Stimulated activated CD8-positive, alpha-beta memory T cell treated with anti-CD3 and anti-CD28 coated beads, Interleukin-7, amount 100 ng/mL, for 1 hour (primary cell): ENCODE results near the gene ADAM12.

Experiments
- DNase-seq, 2 donors: peaks; one replicate each; pipeline ENCODE4 v3.0.0-alpha.2; 2020; ENCODE audit warnings: low read depth in 2 of 2

Gene ADAM12

DNA sequence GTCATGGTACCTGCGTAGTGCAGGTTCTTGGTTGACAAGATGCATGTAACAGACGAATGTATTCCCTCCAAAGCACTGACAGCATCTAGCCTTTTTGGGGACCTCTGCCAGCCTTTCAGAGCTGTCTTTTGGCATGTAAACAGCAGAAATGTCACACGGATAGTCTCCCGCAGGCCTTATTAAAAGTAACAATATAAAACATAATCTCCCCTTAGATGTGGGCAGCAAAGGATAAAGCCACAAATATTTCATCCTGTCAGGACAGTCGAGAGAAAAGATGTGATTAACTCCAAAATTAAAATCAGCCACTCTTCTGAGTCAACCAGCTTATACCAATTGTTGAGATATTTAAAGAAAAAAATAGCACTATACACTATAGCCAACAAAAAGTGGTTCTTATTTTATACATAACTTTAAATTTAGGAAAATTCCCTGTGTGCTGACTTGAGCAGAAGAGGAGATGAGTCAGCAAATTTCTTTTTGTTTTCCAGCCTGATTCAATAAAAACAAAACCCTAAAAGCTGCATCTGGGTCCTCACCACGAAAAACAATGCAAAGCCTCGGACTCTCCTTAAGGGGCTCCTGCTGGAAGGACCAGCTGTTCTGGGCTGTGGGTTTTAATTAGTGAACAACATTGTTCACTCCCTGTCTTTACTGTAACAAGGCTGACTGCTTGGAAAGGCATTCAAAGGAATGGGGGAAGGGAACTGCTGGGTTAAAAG lies 240.2 kb downstream of the ADAM12 start:
- DNase-seq, result no peak

DNA sequence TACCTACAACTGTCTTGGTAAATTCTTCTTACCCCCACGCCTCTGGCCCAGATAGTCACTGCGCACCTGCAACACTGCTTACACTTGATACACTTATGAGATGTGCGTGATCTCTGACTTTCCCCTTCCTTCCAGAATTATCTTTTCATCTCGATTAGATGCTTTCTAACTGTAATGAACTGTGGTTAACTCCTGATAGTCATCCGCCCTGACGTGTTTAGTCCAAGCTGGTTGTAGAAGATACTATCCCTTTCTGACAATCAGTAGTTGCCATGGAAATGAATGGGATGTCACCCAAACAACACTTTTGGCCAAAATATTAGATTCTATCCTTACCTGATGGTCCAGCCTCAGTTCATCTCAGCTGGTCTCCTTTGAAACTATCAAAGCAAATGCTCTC lies 241.5 kb downstream of the ADAM12 start:
- DNase-seq, result no peak

DNA sequence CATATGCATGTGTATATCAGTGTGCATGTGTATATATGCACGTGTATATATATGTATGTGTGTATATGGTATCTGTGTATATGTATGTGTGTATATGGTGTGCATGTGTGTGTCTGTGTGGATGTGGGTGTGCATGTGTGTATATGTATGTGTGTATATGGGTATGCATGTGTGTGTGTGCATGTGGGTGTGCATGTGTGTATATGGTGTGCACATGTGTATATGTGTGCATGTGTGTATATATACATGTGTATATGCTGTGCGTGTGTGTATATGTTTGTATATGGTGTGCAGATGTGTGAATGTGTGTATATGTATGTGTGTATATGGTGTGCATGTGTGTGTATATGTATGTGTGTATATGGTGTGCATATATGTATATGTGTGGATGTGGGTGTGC lies 245.2 kb downstream of the ADAM12 start:
- no peak for DNase-seq

DNA sequence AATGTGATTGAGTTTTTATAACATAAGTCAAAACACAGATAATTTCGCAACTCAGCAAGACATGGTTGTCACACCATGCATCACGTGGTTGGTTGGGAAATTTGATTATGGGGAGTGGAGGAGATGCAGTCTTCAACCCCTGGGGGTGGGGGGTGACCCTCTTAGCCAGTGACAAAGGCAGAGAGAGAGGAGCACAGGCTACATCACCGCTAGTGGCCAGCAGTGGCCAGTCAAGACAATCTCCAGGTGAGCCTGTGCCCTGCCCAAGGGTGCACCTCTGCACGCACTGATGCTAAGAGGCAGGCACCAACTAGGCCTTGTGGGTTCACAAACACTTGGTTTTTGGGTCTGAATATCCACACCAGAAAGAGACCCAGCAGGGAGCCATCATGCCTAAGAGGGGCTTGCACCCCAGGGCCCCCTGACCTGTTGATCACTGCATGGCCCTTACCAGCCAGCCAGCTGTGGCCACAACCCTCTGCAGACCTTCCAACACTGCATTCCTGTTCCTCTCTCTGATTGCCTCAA lies 247.5 kb downstream of the ADAM12 start:
- no peak for DNase-seq

DNA sequence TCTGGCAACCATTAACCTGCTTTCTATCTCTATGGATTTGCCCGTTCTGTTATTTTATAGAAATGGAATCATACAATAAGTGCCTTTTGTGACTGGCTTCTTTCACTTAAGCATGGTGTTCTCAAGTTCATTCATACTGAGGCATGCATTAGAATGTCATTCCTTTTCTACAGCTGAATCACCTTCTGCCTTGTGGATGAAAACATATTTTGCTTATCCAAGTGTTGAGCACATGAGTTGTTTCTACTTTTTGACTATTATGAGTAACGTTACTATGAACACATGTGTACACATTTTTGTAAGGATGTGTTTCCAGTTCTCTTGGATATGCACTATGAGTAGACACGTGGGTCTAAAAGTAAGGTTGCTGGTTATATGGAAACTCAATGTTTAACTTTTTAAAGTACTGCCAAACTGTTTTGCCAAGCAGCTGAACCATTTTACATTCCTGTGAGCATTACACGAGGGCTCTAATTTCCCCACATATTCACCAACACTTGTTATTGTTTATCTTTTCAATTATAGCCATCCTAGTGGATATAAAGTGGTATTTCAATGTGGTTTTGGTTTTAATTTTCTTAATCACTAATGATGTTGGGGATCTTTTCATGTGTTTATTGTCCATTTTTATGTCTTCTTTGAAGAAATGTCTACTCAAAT lies 250.6 kb downstream of the ADAM12 start:
- no peak for DNase-seq

DNA sequence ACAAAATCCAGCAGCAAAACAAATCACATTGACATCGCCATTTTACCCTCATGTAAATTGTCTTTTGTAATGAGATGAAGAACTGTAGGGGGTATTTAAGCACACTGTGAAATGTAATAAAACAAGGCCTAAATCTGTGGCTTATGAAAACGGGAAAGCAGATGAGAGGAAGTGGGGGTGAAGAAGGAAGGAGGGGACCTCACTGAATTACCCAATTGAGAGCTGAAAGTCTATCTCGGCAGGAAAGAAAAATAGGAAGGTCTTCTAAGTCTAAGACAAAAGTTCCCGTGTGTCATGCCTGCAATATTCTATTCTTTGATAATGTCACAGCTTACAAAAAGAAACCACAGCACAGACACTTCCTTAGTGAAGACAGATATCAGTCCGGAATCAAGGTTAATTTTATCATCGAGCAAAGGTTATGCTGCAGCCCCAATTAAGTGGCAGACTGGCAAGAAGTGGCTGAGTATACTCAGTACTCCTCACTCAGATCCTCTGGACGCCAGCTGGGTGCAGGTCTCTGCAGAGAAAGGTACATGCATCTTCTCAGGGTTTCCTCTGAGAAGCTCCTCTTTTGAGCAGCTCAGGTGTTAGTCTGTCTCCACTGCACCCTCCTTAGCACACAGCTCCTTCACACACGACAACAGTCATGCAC lies 252.2 kb downstream of the ADAM12 start:
- no peak for DNase-seq

DNA sequence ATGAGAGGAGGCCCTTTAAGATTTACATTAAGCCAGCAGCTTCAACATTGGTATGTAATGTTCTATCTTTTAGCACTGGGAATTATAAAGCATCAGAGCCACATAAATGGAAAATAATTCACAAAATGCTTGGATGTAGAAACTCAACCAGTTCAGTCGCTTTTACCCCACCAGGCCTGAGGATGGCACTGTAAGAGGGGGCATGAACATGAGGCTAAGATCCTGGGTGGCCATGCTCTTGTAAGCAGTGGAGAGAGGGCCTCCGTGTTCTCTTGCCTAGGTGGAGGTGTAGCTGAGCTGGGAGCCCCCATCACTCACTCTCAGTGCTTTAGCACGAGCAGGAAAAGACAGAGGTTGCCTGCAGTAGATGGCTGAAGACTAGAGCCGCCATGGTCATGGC lies 253.1 kb downstream of the ADAM12 start:
- no peak for DNase-seq

DNA sequence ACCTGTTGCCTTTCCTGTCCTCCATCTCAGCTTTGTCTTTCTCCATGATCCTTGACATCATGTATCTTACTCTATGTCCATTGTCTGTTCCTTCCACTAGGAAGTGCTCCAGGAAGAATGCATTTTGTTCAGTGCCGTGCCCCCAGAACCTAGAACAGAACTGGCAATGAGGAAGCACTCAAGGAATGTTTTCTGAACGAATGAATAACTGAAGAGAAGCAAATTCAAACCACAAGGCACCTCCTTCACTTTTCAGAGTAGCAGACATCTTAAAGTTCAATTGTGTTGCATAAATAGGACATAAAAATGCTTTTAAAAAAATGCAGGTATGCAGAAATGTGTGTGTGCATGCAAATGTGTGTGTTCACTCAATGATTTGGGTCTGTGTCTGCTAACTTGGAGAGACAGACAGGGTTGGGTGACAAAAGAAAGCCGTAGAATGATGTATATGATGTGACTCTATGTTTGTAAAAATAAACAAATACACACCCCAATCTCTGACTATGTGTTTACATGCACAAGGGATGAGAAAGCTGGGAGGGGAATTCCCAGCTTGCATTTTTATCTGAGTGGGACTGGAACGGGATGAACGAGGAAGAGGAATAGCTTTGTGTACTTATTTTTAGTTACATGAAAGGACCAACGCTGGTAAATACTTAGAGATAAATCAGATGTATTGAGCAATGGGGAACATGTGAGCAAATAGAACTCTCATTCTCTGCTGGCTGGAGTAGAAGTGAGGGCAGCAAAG lies 254.2 kb downstream of the ADAM12 start:
- no peak for DNase-seq

DNA sequence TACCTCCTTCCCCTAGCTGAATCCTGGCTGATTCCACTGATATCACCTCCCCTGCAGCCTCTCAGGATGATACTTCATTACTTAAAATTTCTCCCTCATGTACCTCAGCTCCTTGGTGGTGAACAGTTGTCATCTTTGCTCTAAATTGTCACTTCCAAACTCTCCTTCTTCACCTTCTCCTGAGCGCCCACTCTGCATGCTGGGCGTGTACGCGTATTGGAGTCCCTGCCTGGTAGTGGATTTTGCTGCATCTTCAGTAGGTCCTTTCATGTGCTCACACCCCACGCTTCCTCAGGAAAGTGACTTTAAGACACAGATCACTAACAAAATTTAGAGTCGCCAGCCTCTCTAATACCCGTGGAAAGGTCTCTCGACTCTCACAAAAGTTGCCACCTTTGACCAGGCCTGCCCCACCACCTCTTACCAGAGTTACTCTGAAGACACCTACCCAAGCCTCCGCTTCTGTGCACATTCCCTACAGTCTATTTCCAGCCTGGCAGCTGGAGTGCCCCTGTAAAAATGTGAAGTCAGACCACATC lies 255.1 kb downstream of the ADAM12 start:
- DNase-seq, result no peak

DNA sequence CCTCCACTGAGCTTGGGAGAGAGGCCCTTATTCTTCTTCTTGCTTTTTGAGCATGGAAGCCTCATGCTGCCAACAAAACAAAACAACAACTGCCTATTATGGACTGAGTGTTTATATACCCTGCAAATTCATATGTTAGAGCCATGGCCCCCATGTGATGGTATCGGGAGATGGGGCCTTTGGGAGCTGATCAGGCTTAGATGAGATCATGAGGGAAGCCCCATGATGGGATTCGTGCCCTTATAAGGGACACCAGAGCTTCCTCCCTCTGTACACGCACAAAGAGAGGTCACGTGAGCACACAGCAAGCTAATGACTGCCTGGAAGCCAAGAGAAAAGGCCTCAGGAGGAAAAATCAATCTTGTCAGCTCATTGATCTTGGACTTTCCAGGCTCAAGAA lies 256.9 kb downstream of the ADAM12 start:
- DNase-seq, result no peak

DNA sequence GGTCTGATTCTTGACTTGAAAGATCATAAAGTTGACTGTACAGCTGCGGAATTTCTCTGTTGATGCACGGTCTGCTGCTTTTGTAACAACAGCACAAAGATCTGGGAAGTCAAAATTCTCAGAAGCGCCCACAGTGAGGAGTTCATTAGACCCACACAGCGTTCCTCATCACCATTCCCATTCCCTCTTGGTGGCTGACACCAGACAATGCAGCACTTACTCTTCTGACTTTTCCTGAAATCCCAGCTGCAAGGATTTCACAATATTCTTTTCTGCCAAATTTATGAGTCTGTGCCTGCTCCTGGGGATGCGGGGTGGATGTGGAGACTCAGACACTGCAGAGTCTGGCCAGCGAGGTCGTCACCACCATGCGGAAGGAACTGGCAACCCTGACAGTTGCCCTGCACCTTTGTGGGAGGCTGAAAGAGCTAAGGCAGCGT lies 258.0 kb downstream of the ADAM12 start:
- DNase-seq, result no peak

DNA sequence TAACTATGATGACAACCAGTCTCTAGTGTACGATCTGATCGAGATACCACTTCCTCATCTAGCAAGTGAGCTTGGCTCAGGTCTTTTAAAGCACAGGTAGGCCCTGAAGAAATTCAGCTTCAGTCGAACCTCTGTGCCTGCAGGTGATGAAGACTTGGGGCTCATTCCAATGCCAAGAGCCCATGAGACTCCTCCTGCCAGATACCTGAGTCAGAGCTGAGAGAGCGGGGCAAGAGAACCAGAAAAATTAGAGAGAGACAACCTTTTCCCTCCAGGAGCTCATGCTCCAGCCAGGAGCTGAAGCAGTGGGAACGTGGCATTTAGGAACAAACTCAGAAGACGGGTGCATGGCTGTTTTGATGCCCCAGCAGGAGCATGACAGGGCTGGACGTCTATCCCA lies 259.3 kb downstream of the ADAM12 start:
- no peak for DNase-seq

DNA sequence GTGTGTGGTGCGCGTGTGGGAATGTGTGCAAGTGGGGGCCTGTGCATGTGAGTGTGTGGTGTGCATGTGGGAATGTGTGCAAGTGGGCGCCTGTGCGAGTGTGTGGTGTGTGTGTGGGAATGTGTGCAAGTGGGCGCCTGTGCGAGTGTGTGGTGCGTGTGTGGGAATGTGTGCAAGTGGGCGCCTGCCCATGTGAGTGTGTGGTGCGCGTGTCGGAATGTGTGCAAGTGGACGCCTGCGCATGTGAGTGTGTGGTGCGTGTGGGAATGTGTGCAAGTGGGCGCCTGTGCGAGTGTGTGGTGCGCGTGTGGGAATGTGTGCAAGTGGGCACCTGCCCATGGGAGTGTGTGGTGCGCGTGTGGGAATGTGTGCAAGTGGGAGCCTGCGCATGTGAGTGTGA lies 259.7 kb downstream of the ADAM12 start:
- no peak for DNase-seq

DNA sequence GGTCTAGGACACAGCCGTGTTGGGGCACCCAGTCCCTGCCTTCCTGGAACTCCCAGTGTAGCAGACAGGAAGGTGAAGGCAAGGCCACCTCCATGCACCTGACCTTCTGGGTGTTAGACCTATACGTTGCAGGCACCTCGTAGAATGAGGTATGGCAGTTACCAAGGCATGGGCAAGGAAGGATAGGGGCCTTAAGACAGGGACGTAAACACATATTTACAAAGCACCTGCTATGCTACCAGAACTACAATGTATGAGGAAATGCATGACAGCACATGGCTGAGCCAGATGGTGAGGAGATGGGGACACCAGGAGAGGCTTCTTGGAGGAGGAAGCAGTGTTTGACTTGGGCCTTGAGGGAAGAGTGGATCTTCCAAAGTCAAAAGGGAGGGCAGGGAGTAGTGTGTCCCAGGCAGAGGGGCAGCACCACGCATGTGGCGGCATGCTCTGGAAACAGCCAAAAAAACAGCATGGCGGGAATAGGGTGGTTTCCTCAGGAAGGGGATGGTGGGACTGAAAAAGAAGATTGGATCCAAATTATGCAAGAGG lies 260.7 kb downstream of the ADAM12 start:
- DNase-seq, result no peak

DNA sequence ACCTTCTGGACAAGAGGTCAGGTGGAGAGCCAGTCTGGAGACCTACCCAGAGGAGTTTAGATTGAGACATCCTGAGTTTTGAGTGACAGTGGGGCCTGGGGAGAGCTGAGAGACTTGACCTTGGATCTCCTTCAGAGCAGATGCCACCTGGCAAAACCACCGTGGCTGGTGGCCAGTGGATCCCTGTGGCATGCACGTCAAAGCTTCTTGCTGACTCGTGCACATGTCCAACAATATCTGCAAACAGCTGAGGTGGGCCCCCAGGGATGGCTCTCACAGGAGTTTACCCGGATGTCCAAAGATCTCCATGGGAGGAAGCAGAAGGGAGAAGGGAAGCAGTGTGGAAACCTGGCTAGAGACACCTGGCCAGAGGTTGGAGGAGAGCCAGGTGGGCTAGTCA lies 261.4 kb downstream of the ADAM12 start:
- DNase-seq, result no peak

DNA sequence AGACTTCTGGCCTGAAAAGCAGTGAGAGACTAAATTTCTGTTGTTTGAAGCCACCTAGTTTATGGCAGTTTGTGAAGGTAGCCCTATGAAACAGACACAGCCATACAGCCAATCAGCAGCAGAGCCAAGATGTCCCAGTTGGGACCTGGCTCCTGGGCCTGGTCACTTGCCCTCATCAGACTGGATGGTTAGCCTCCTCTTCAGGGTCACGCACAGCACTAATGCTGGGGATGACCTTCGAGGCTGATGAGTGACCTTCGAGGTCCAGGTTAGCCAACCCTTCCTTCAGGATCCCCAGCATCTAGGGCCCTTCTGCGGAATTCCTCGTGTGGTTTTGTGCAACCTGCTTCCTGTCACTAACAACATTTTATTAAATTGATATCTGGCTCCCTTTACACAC lies 262.3 kb downstream of the ADAM12 start:
- no peak for DNase-seq

DNA sequence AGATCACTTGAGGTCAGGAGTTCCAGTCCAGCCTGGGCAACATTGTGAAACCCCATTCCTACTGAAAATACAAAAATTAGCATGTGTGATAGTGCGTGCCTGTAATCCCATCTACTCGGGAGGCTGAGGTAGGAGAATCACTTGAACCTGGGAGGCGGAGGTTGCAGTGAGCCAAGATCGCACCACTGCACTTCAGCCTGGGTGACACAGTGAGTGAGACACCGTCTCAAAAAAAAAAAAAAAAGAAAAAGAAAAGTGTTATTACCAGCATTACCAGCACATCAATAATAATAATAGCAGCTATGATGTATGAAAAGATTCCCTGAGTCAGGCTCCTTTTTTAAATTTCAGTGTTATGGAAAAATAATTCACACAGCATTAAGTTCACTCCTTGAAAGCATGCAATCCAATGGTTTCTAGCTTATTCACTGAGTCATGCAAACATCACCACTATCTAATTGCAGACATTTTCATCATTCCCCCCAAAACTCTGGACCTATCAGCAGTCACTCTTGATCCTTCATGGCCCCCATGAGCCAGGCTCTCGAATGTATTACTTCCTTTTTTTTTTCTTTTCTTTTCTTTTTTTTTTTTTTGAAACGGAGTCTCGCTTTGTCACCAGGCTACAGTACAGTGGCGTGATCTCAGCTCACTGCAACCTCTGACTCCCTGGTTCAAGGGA lies 263.5 kb downstream of the ADAM12 start:
- DNase-seq, result no peak

DNA sequence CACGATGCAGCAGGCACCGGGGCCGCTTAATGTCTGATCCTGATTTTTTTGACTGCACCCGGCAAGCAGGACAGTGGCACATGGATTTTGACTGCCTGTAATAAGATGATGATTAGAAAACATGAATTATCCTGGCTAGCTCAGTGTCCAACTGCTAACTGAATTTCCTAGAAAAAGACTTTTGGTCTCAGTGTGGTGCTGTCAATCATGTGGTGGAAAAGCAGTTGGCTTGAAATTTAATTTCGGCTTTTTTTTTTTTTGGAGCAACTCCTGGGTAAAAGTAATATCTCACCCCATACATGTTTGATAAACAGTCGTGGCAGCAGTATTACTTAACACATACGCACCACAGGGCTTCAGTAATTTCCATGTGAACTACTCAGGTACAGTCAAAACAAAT lies 264.2 kb downstream of the ADAM12 start:
- no peak for DNase-seq

DNA sequence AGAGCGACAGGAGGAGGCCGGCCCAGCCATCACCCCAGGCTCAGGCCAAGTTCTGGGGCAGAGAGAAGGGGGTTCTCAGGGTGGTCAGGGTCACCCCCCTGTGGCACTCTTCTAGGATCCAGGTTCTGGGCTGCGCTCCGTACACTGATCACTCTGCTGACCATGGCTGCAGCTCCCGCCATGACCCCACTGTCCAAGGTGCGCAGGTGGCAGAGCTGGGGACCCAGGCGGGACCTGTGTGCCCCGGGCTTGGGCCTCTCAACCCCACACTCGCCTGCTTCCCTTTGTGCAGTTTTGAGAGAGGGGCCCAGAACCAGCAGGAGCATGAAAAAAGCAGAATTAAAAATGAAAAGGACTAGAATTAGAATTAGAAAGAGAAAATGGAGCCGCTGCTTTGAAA lies 264.8 kb downstream of the ADAM12 start:
- no peak for DNase-seq

DNA sequence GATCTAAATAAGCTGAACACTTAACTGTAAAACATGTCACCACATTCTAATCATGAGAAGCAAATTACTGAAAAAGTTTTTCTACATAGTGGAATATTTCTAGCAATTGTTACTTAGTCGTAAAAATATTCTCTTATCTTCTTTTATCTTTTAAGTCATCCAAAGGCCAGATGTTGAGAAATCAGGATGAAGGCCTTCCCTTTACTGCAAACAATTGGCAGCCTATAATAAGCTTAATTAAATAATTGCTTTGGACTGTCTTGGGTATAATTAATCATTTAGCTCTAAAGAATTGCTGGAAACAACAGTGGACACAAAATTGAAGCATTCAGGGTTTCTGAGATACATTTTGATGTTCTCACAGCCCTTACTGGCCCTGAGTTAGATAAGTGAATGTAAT lies 265.4 kb downstream of the ADAM12 start:
- no peak for DNase-seq

DNA sequence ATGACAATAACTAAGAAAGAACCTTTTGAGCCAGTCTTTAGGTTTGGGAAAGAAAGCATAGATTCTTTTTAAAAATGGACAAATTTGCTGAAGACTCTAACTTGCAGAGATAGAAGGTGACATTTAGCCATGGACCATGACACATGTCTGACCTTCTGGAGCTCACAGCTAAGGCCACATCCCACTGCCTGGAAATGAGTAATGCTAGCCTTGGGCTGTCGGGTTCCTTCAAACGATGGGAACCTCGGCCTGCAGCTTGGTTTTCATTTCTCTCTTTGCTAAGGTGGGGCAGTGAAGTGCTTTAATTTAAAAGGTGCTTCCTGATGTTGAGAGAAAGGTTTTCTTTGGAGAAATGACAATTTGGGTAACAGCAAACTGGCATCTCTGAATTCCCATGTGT lies 268.7 kb downstream of the ADAM12 start:
- no peak for DNase-seq
